Measurements from ENCODE around the gene RNF5.

- TF ChIP-seq TCF4 (CRISPR knock-in tag; IDR thresholded peaks at IDR 0.05; ENCODE audit: borderline replicate concordance) (no peak), ZNF70 (CRISPR knock-in tag; IDR thresholded peaks at IDR 0.05) (no peak), PPARA (CRISPR knock-in tag; IDR thresholded peaks at IDR 0.05; ENCODE audit: borderline replicate concordance) (no peak), PATZ1 (CRISPR knock-in tag; IDR thresholded peaks at IDR 0.05; ENCODE audit: borderline replicate concordance) (no peak), ESRRG (CRISPR knock-in tag; IDR thresholded peaks at IDR 0.05) (no peak), POU6F1 (CRISPR knock-in tag; IDR thresholded peaks at IDR 0.05; ENCODE audit: borderline replicate concordance, low read depth) (no peak), ISL1 (CRISPR knock-in tag; IDR thresholded peaks at IDR 0.05) (no peak), ZNF8 (CRISPR knock-in tag; IDR thresholded peaks at IDR 0.05) (no peak), BACH2 (CRISPR knock-in tag; IDR thresholded peaks at IDR 0.05; ENCODE audit: borderline replicate concordance) (no peak), ZFP30 (CRISPR knock-in tag; IDR thresholded peaks at IDR 0.05) (no peak)
These were observed 45.3 kb downstream of the RNF5 start, which contains the start of gene NOTCH4 for GRCh38 chr6:32223258-32224235.

All from SK-N-SH treated with all-trans-retinoic acid at 6 μM for 48 hours (cell line).